Measurements from ENCODE around the gene UST.
"Not testable (repeated sequence)": the region's sequence is repeated elsewhere in the genome, so short reads cannot be mapped to it uniquely, and the experiment has no call there.

The UST gene

GRCh38 chr6:149026530-149026942, 279.7 kb downstream of the UST start:
- Histone ChIP-seq H3K4me3 (ENCODE audit: extremely low read depth, insufficient read depth, low read length, poor library complexity, severe bottlenecking) (no peak overlapping the region), H3K36me3 (ENCODE audit: control insufficient read depth, insufficient read depth, low read length) (peaks cover 2% of the 10 kb centered on the region), H3K4me1 (ENCODE audit: control insufficient read depth, insufficient read depth, low read length, poor library complexity, severe bottlenecking) (no peaks in the 10 kb centered on the region), H3K27ac (ENCODE audit: low read depth, low read length, severe bottlenecking) (no peak overlapping the region), H3K9me3 (ENCODE audit: control insufficient read depth, low read length) (no peaks in the 10 kb centered on the region)
- 10 to 22% methylated on average over 3 to 4 of the region's 4 CpGs for WGBS, 2 experiments (ENCODE audit: insufficient coverage in 2 of 2)

DNA sequence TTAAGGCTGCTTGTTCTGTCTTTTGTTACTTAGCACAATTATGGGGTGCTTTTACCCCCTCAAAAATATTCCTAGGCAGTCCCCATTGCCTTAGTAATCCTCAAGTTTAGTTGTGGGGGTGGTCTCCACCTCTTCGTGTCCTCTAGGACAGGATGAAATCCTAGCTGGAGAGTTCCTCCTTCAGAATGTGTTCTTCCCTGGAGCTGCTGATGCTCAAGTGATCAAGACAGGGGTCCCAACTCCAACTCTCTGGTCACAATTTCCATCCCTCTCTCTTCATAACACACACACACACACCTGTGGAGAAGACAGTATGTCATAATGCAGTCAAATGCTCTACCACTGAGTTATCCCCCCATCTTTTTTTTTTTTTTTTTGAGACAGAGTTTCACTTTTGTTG, 280.7 kb downstream of the UST start:
- H3K4me3 ChIP-seq (ENCODE audit: extremely low read depth, insufficient read depth, low read length, poor library complexity, severe bottlenecking), result no peak overlapping the region
- peaks cover 2% of the 10 kb centered on the region for H3K36me3 ChIP-seq (ENCODE audit: control insufficient read depth, insufficient read depth, low read length)
- no peak overlapping the region for H3K27ac ChIP-seq (ENCODE audit: low read depth, low read length, severe bottlenecking)
- WGBS, 2 experiments (ENCODE audit: insufficient coverage in 2 of 2), result 100% methylated on average over 1 of the region's 1 CpG; no CpG with 5 or more reads in 1 of the 2 experiments
- H3K4me1 ChIP-seq (ENCODE audit: control insufficient read depth, insufficient read depth, low read length, poor library complexity, severe bottlenecking), result no peaks in the 10 kb centered on the region
- H3K9me3 ChIP-seq (ENCODE audit: control insufficient read depth, low read length), result no peaks in the 10 kb centered on the region

- peaks cover 6% of the 10 kb centered on the region for H3K4me1 ChIP-seq (ENCODE audit: control insufficient read depth, insufficient read depth, low read length, poor library complexity, severe bottlenecking)
- H3K36me3 ChIP-seq (ENCODE audit: control insufficient read depth, insufficient read depth, low read length), result no peaks in the 10 kb centered on the region
- WGBS, 2 experiments (ENCODE audit: insufficient coverage in 2 of 2), result 44 to 50% methylated on average over 4 of the region's 6 CpGs
- no peaks in the 10 kb centered on the region for H3K9me3 ChIP-seq (ENCODE audit: control insufficient read depth, low read length)
- no peak overlapping the region for H3K4me3 ChIP-seq (ENCODE audit: extremely low read depth, insufficient read depth, low read length, poor library complexity, severe bottlenecking)
- H3K27ac ChIP-seq (ENCODE audit: low read depth, low read length, severe bottlenecking), result no peak overlapping the region
Observed at GRCh38 chr6:149028767-149029405, 282.1 kb downstream of the UST start.

DNA sequence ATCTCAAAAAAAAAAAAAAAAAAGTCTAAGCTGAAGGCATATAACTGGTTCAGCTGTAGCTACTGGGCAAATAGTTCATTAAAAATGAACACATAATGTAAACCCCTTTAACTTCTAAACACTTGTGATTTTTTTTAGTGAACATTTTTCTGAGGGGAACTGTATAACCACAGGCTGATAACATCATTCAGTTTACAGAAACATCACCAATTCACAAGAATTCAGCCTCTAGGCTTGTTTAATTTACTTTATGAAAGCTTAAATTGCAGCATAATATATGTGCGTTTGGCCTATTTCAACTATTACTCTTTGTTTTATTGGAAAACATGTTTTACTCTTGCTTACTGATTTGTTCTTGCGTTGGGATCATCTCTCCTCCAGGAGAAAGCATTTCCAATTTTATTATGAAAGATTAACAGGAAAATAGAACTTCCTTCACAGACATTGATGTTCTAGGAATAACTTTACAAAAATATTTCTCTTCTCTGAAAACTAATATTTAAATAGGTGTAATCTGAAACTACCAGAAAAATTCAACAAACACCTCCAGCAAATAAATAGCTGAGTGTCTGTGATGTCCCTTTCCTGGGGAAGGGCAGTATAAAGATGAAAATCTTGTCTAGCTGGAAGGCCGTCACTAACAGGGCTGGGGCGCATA, 284.5 kb downstream of the UST start:
- Histone ChIP-seq H3K4me3 (ENCODE audit: extremely low read depth, insufficient read depth, low read length, poor library complexity, severe bottlenecking) (no peak overlapping the region), H3K9me3 (ENCODE audit: control insufficient read depth, low read length) (no peaks in the 10 kb centered on the region), H3K36me3 (ENCODE audit: control insufficient read depth, insufficient read depth, low read length) (no peaks in the 10 kb centered on the region), H3K27ac (ENCODE audit: low read depth, low read length, severe bottlenecking) (no peak overlapping the region), H3K4me1 (ENCODE audit: control insufficient read depth, insufficient read depth, low read length, poor library complexity, severe bottlenecking) (peaks cover 6% of the 10 kb centered on the region)
- 95 to 100% methylated on average over 2 of the region's 4 CpGs for WGBS, 2 experiments (ENCODE audit: insufficient coverage in 2 of 2)

GRCh38 chr6:149031859-149032598, 285.2 kb downstream of the UST start:
- peaks cover 6% of the 10 kb centered on the region for H3K4me1 ChIP-seq (ENCODE audit: control insufficient read depth, insufficient read depth, low read length, poor library complexity, severe bottlenecking)

DNA sequence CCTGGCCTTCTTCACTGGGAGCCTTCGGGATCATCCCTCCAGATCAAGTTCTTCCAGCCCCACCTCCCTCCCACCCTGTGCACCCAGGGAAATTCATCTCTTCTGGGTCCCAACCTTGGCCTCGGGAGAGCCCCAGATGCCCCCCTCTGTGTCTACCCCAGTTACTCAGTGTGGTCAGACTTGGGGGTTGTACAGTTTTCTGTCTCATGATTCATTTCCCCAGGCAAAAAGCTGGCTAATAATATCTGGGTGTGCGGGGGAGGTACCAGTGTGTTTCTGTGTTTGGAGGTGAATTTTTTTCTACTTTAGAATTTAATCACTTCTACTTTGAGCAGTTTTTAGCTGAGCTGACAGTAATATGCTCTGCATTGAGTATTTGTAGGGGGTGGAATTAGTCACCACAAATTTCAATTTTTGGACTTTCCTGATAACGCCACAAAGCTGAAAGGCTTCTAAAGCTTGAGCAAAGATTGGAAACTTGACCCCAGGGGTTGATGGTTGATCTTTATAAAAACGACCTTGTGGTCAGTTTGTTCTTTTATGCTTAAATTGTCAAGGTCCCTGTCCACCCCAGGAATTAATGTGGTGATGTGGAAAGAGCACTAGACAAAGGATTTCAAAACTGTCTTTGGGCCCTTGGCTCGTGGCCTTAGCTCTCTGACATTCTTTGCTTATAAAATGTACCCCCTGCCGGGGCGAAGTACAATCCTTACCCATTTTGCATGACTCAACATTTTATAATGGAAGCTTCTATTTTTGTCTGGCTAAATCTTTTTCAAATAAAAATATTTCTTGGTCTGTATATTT, 286.0 kb downstream of the UST start:
- H3K4me1 ChIP-seq (ENCODE audit: control insufficient read depth, insufficient read depth, low read length, poor library complexity, severe bottlenecking), result peaks cover 8% of the 10 kb centered on the region
- WGBS, 2 experiments (ENCODE audit: insufficient coverage in 2 of 2), result 67 to 100% methylated on average over 1 to 2 of the region's 8 CpGs

More at GRCh38 chr6:149031859-149032598, 285.2 kb downstream of the UST start:
- WGBS, 2 experiments (ENCODE audit: insufficient coverage in 2 of 2), result 93 to 98% methylated on average over 6 to 18 of the region's 18 CpGs
- no peaks in the 10 kb centered on the region for H3K36me3 ChIP-seq (ENCODE audit: control insufficient read depth, insufficient read depth, low read length)
- no peaks in the 10 kb centered on the region for H3K9me3 ChIP-seq (ENCODE audit: control insufficient read depth, low read length)
- no peak overlapping the region for H3K27ac ChIP-seq (ENCODE audit: low read depth, low read length, severe bottlenecking)
- H3K4me3 ChIP-seq (ENCODE audit: extremely low read depth, insufficient read depth, low read length, poor library complexity, severe bottlenecking), result no peak overlapping the region

GRCh38 chr6:149033454-149033853, 286.6 kb downstream of the UST start:
- H3K4me1 ChIP-seq (ENCODE audit: control insufficient read depth, insufficient read depth, low read length, poor library complexity, severe bottlenecking), result peaks cover 10% of the 10 kb centered on the region
- 80% methylated on average over 1 of the region's 5 CpGs; no CpG with 5 or more reads in 1 of the 2 experiments for WGBS, 2 experiments (ENCODE audit: insufficient coverage in 2 of 2)
- no peak overlapping the region for H3K27ac ChIP-seq (ENCODE audit: low read depth, low read length, severe bottlenecking)
- no peaks in the 10 kb centered on the region for H3K9me3 ChIP-seq (ENCODE audit: control insufficient read depth, low read length)
- no peak overlapping the region for H3K4me3 ChIP-seq (ENCODE audit: extremely low read depth, insufficient read depth, low read length, poor library complexity, severe bottlenecking)
- no peaks in the 10 kb centered on the region for H3K36me3 ChIP-seq (ENCODE audit: control insufficient read depth, insufficient read depth, low read length)

More for the DNA sequence above, 286.0 kb downstream of the UST start:
- Histone ChIP-seq H3K4me3 (ENCODE audit: extremely low read depth, insufficient read depth, low read length, poor library complexity, severe bottlenecking) (no peak overlapping the region), H3K36me3 (ENCODE audit: control insufficient read depth, insufficient read depth, low read length) (no peaks in the 10 kb centered on the region), H3K9me3 (ENCODE audit: control insufficient read depth, low read length) (no peaks in the 10 kb centered on the region), H3K27ac (ENCODE audit: low read depth, low read length, severe bottlenecking) (peak overlapping the region; percentile 63)

- Histone ChIP-seq H3K9me3 (ENCODE audit: control insufficient read depth, low read length) (no peaks in the 10 kb centered on the region), H3K36me3 (ENCODE audit: control insufficient read depth, insufficient read depth, low read length) (no peaks in the 10 kb centered on the region), H3K27ac (ENCODE audit: low read depth, low read length, severe bottlenecking) (no peak overlapping the region), H3K4me1 (ENCODE audit: control insufficient read depth, insufficient read depth, low read length, poor library complexity, severe bottlenecking) (peaks cover 10% of the 10 kb centered on the region), H3K4me3 (ENCODE audit: extremely low read depth, insufficient read depth, low read length, poor library complexity, severe bottlenecking) (no peak overlapping the region)
- WGBS, 2 experiments (ENCODE audit: insufficient coverage in 2 of 2), result 79 to 84% methylated on average over 4 to 5 of the region's 5 CpGs
Observed at GRCh38 chr6:149035766-149036165, 288.9 kb downstream of the UST start.

- H3K4me1 ChIP-seq (ENCODE audit: control insufficient read depth, insufficient read depth, low read length, poor library complexity, severe bottlenecking), result peaks cover 10% of the 10 kb centered on the region
- no peak overlapping the region for H3K4me3 ChIP-seq (ENCODE audit: extremely low read depth, insufficient read depth, low read length, poor library complexity, severe bottlenecking)
- H3K27ac ChIP-seq (ENCODE audit: low read depth, low read length, severe bottlenecking), result peak overlapping the region; percentile 79
- no peaks in the 10 kb centered on the region for H3K36me3 ChIP-seq (ENCODE audit: control insufficient read depth, insufficient read depth, low read length)
- WGBS, 2 experiments (ENCODE audit: insufficient coverage in 2 of 2), result 76 to 80% methylated on average over 16 to 21 of the region's 22 CpGs
- H3K9me3 ChIP-seq (ENCODE audit: control insufficient read depth, low read length), result no peaks in the 10 kb centered on the region
Observed at GRCh38 chr6:149037051-149037671, 290.3 kb downstream of the UST start.

DNA sequence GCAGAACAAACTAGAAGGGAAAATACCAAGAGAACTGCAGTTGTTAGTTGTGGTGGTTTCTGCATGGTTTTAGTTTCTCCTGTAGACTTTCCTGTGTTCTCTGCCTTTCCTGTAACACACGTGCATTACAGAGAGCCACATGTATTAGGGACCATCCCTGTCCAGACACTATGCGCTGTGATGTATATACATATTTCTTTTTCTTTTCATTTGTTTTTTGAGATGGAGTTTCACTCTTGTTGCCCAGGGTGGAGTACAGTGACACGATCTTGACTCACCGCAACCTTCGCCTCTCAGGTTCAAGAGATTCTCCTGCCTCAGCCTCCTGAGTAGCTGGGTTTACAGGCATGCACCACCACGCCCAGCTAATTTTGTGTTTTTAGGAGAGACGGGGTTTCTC, 292.2 kb downstream of the UST start:
- 95 to 98% methylated on average over 4 of the region's 7 CpGs for WGBS, 2 experiments (ENCODE audit: insufficient coverage in 2 of 2)
- H3K9me3 ChIP-seq (ENCODE audit: control insufficient read depth, low read length); H3K27ac ChIP-seq (ENCODE audit: low read depth, low read length, severe bottlenecking); H3K4me1 ChIP-seq (ENCODE audit: control insufficient read depth, insufficient read depth, low read length, poor library complexity, severe bottlenecking); H3K36me3 ChIP-seq (ENCODE audit: control insufficient read depth, insufficient read depth, low read length); H3K4me3 ChIP-seq (ENCODE audit: extremely low read depth, insufficient read depth, low read length, poor library complexity, severe bottlenecking): not testable (repeated sequence)
